ENCODE measurements around the gene CLDN18. TPM values are rescaled to one million over a fixed set of nuclear protein-coding genes. Genes with fewer than 3 reads are reported as not detected.

CLDN18 gene
- total RNA-seq: under 1 TPM in 1 of 4 donors, not detected in 3; 0.13 TPM

GRCh38 chr3:138009476-138010272 is at the start of gene CLDN18:
Gene CLDN18 (plus strand): TSS chr3:138010165. CDS start chr3:138010226, 61 bp downstream.
- intact Hi-C loops (cut with DNase I; ENCODE audit: low total_unique reads): no loop called here
- TF ChIP-seq POLR2A (IDR thresholded peaks at IDR 0.05): no peak
- no peak for TF ChIP-seq CTCF (IDR thresholded peaks at IDR 0.05)
- 78 to 89% methylated on average over 23 to 30 of the region's 30 CpGs for WGBS, 2 donors
- no peak for DNase-seq (ENCODE audit: low spot score in 2 of 2)
- H3K4me3 ChIP-seq (ENCODE audit: low read depth, poor library complexity, severe bottlenecking): no peak within 1 kb of the TSS

- 85 to 95% methylated on average over 7 of the region's 7 CpGs for WGBS, 2 donors
- TF ChIP-seq POLR2A (IDR thresholded peaks at IDR 0.05): no peak
- no peak for TF ChIP-seq CTCF (IDR thresholded peaks at IDR 0.05)
- intact Hi-C loops (cut with DNase I; ENCODE audit: low total_unique reads): no loop called here
Measured at GRCh38 chr3:137962251-137962650, 47.7 kb upstream of the CLDN18 start.

GRCh38 chr3:137963463-137963862 is 46.5 kb upstream of the CLDN18 start:
- TF ChIP-seq CTCF (IDR thresholded peaks at IDR 0.05) (no peak), POLR2A (IDR thresholded peaks at IDR 0.05) (no peak)
- DNase-seq (ENCODE audit: low spot score in 2 of 2): no peak
- WGBS, 2 donors: 61 to 67% methylated on average over 4 of the region's 4 CpGs
- intact Hi-C loops (cut with DNase I; ENCODE audit: low total_unique reads): no loop called here
- no peak overlapping the region for H3K4me3 ChIP-seq (ENCODE audit: low read depth, poor library complexity, severe bottlenecking)

More at GRCh38 chr3:137962251-137962650, 47.7 kb upstream of the CLDN18 start:
- H3K4me3 ChIP-seq (ENCODE audit: low read depth, poor library complexity, severe bottlenecking): no peak overlapping the region
- DNase-seq (ENCODE audit: low spot score in 2 of 2): no peak

GRCh38 chr3:137970914-137971831 is 38.8 kb upstream of the CLDN18 start:
- TF ChIP-seq CTCF (IDR thresholded peaks at IDR 0.05) (no peak), POLR2A (IDR thresholded peaks at IDR 0.05) (no peak)
- WGBS, 2 donors: 13 to 14% methylated on average over 18 of the region's 18 CpGs
- intact Hi-C loops (cut with DNase I; ENCODE audit: low total_unique reads): loop anchor here (5.0 kb wide), 1 partner anchor 939 kb away; no protein-coding TSS in a partner anchor
- DNase-seq (ENCODE audit: low spot score in 2 of 2): peak; percentile 51 to 94
- H3K4me3 ChIP-seq (ENCODE audit: low read depth, poor library complexity, severe bottlenecking): no peak overlapping the region

- 64 to 88% methylated on average over 1 of the region's 1 CpG for WGBS, 2 donors
- TF ChIP-seq POLR2A (IDR thresholded peaks at IDR 0.05) (no peak), CTCF (IDR thresholded peaks at IDR 0.05) (no peak)
- no peak overlapping the region for H3K4me3 ChIP-seq (ENCODE audit: low read depth, poor library complexity, severe bottlenecking)
- intact Hi-C loops (cut with DNase I; ENCODE audit: low total_unique reads): loop anchor here (5.0 kb wide), 1 partner anchor 940 kb away; no protein-coding TSS in a partner anchor
- DNase-seq (ENCODE audit: low spot score in 2 of 2): no peak
Measured at GRCh38 chr3:137972396-137972795, 37.6 kb upstream of the CLDN18 start.
